HL-60 (cell line): Measurements from ENCODE around the gene DGCR8.

Source experiments
- DNase-seq, 2 experiments: peaks; one replicate each; pipeline ENCODE4 v3.0.0-alpha.2; 2010 to 2020; ENCODE audit warnings: low read depth in 1 of 2, low spot score in 1 of 2
- H3K27ac ChIP-seq: fragments of 250-450 bp; sonication (Bioruptor Pico); replicated peaks from 2 replicates; pipeline ENCODE4 v1.5.1; 2020; ENCODE audit warnings: mild to moderate bottlenecking, moderate library complexity
- H3K27me3 ChIP-seq: fragments of 250-450 bp; sonication (Bioruptor Pico); 2 replicates; pipeline ENCODE4 v1.5.1; 2021; ENCODE audit warnings: mild to moderate bottlenecking, moderate library complexity; ENCODE audit not compliant: insufficient read depth, poor library complexity, severe bottlenecking
- H3K4me3 ChIP-seq: replicated peaks from 2 replicates; pipeline ENCODE4 v1.5.1; 2011; ENCODE audit warnings: mild to moderate bottlenecking, control low read depth, low read length; ENCODE audit not compliant: insufficient read depth
- CTCF ChIP-seq: IDR thresholded peaks from one replicate; pipeline ENCODE4 v1.5.1; 2011; ENCODE audit warnings: low read length, control low read depth, inconsistent platforms; ENCODE audit not compliant: insufficient read depth
- GABPA ChIP-seq: IDR thresholded peaks from 2 replicates; pipeline ENCODE4 v1.6.1; 2012; ENCODE audit warnings: low read depth
- POLR2AphosphoS5 ChIP-seq: IDR thresholded peaks from 2 replicates; pipeline ENCODE4 v1.6.1; 2012; ENCODE audit warnings: low read depth
- REST ChIP-seq: IDR thresholded peaks from 2 replicates; pipeline ENCODE4 v1.6.1; 2012; ENCODE audit warnings: low read depth; ENCODE audit not compliant: insufficient replicate concordance
- SPI1 ChIP-seq: IDR thresholded peaks from 2 replicates; pipeline ENCODE4 v1.6.1; 2012; ENCODE audit warnings: low read depth, mild to moderate bottlenecking, borderline replicate concordance

The DGCR8 gene

GRCh38 chr22:20096574-20097420, 16.8 kb downstream of the DGCR8 start:
- H3K4me3 ChIP-seq = no peak overlapping the region
- H3K27me3 ChIP-seq = no peaks in the 10 kb centered on the region
- H3K27ac ChIP-seq = no peak overlapping the region
- TF ChIP-seq POLR2AphosphoS5 (no peak), REST (no peak)
- no peak for DNase-seq

GRCh38 chr22:20099099-20099711, 19.2 kb downstream of the DGCR8 start:
- no peak for TF ChIP-seq CTCF
- TF ChIP-seq GABPA = no peak
- TF ChIP-seq SPI1 = no peak
- TF ChIP-seq REST = no peak
- no peak for TF ChIP-seq POLR2AphosphoS5
- no peak for DNase-seq
- Histone ChIP-seq H3K4me3 (no peak overlapping the region), H3K27ac (no peak overlapping the region), H3K27me3 (no peaks in the 10 kb centered on the region)

GRCh38 chr22:20101638-20102037, 21.6 kb downstream of the DGCR8 start:
- no peak for DNase-seq
- Histone ChIP-seq H3K27me3 (no peaks in the 10 kb centered on the region), H3K4me3 (no peak overlapping the region), H3K27ac (no peak overlapping the region)
- no peak for TF ChIP-seq CTCF
- TF ChIP-seq POLR2AphosphoS5 = no peak
- no peak for TF ChIP-seq REST
- no peak for TF ChIP-seq SPI1
- no peak for TF ChIP-seq GABPA
